GM12892 (cell line): ENCODE measurements around the gene MRPL42.

Source experiments
- POLR2A ChIP-seq: IDR thresholded peaks from 2 replicates; pipeline ENCODE4 v1.6.1; 2011; ENCODE audit warnings: low read depth, low read length, control low read depth
- POLR2AphosphoS5 ChIP-seq: IDR thresholded peaks from 2 replicates; pipeline ENCODE4 v1.6.1; 2011; ENCODE audit warnings: low read depth, low read length, control low read depth

DNA sequence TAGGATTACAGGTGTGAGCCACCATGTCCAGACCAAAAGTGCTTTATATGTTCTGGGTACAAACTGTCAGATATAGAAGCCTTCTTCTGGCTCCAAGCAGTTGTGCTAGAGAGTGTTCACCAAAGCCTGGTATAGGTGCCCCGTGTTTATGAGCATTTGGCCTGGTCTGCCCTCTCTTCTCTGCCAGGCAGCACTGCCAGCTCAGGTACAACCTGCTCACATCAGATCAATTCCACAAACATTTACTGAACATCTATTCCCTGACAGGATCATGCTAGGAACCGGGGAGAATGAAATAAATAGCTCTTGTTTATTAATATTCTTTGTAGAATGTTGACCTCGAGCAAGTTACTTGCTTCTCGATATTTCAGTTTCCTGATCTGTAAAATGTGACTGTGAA lies 85.1 kb downstream of the MRPL42 start:
- TF ChIP-seq POLR2AphosphoS5 = no peak
- TF ChIP-seq POLR2A = no peak
